ENCODE measurements around the gene TSPAN15. TPM values are rescaled to one million over a fixed set of nuclear protein-coding genes. Genes with fewer than 3 reads are reported as not detected.

Gene TSPAN15
- total and polyA plus RNA-seq, 2 donors (not counting 1 experiment from before 2014, with no cell fraction given) = 0.56 to 2.6 TPM

GRCh38 chr10:69421611-69422308 is 29.5 kb upstream of the TSPAN15 start:
- H4K20me1 ChIP-seq (ENCODE audit: control insufficient read depth, extremely low read depth, insufficient read depth, low read length) = no peaks in the 10 kb centered on the region
- peak in 1 of 2 donors; percentile 62 for DNase-seq (ENCODE audit: low read depth in 2 of 2)
- H3K36me3 ChIP-seq (ENCODE audit: control insufficient read depth, insufficient read depth, low read length) = no peaks in the 10 kb centered on the region
- peaks cover 10% of the 10 kb centered on the region for H3K27me3 ChIP-seq (ENCODE audit: control insufficient read depth, insufficient read depth, low read length)
- H3K4me2 ChIP-seq (ENCODE audit: extremely low read depth, insufficient read depth, low read length) = no peak overlapping the region
- no peaks in the 10 kb centered on the region for H3K9me3 ChIP-seq (ENCODE audit: control insufficient read depth, insufficient read depth, low read depth, low read length)
- H3K4me3 ChIP-seq (replicated peaks in 1 of 4; ENCODE audit: control extremely low read depth in 1 of 4, insufficient read depth in 1 of 4, low read depth in 3 of 4, low read length in 4 of 4) = no peak overlapping the region
- H3K4me1 ChIP-seq (ENCODE audit: control insufficient read depth, extremely low read depth, insufficient read depth, low read length) = no peaks in the 10 kb centered on the region
- TF ChIP-seq EZH2 (IDR thresholded peaks at IDR 0.05; ENCODE audit: low read length, missing control alignments) (no peak), CTCF (conservative IDR thresholded peaks at IDR 0.05 in 1 of 2, IDR thresholded peaks at IDR 0.05 in 1 of 2; ENCODE audit: low read depth in 1 of 2, low read length in 2 of 2) (no peak)
- H2AFZ ChIP-seq (ENCODE audit: low read length) = no peak overlapping the region
- no peak overlapping the region for H3K27ac ChIP-seq (ENCODE audit: insufficient read depth, low read length)
- no peaks in the 10 kb centered on the region for H3K79me2 ChIP-seq (ENCODE audit: control insufficient read depth, insufficient read depth, low read length)
- H3K9ac ChIP-seq (ENCODE audit: insufficient read depth, low read length) = no peak overlapping the region

GRCh38 chr10:69422676-69423075 is 28.6 kb upstream of the TSPAN15 start:
- Histone ChIP-seq H3K27me3 (ENCODE audit: control insufficient read depth, insufficient read depth, low read length) (peaks cover 8% of the 10 kb centered on the region), H3K27ac (ENCODE audit: insufficient read depth, low read length) (no peak overlapping the region), H3K36me3 (ENCODE audit: control insufficient read depth, insufficient read depth, low read length) (no peaks in the 10 kb centered on the region), H3K4me3 (replicated peaks in 1 of 4; ENCODE audit: control extremely low read depth in 1 of 4, insufficient read depth in 1 of 4, low read depth in 3 of 4, low read length in 4 of 4) (no peak overlapping the region), H3K9ac (ENCODE audit: insufficient read depth, low read length) (no peak overlapping the region), H4K20me1 (ENCODE audit: control insufficient read depth, extremely low read depth, insufficient read depth, low read length) (no peaks in the 10 kb centered on the region), H3K4me1 (ENCODE audit: control insufficient read depth, extremely low read depth, insufficient read depth, low read length) (no peaks in the 10 kb centered on the region), H3K79me2 (ENCODE audit: control insufficient read depth, insufficient read depth, low read length) (no peaks in the 10 kb centered on the region), H3K4me2 (ENCODE audit: extremely low read depth, insufficient read depth, low read length) (no peak overlapping the region), H3K9me3 (ENCODE audit: control insufficient read depth, insufficient read depth, low read depth, low read length) (no peaks in the 10 kb centered on the region), H2AFZ (ENCODE audit: low read length) (no peak overlapping the region)
- DNase-seq (ENCODE audit: low read depth in 2 of 2) = no peak
- no peak for TF ChIP-seq CTCF (conservative IDR thresholded peaks at IDR 0.05 in 1 of 2, IDR thresholded peaks at IDR 0.05 in 1 of 2; ENCODE audit: low read depth in 1 of 2, low read length in 2 of 2)
- no peak for TF ChIP-seq EZH2 (IDR thresholded peaks at IDR 0.05; ENCODE audit: low read length, missing control alignments)

- TF ChIP-seq EZH2 (IDR thresholded peaks at IDR 0.05; ENCODE audit: low read length, missing control alignments) (no peak), CTCF (conservative IDR thresholded peaks at IDR 0.05 in 1 of 2, IDR thresholded peaks at IDR 0.05 in 1 of 2; ENCODE audit: low read depth in 1 of 2, low read length in 2 of 2) (no peak)
- H3K27me3 ChIP-seq (ENCODE audit: control insufficient read depth, insufficient read depth, low read length) = peaks cover 8% of the 10 kb centered on the region
- no peaks in the 10 kb centered on the region for H3K36me3 ChIP-seq (ENCODE audit: control insufficient read depth, insufficient read depth, low read length)
- H2AFZ ChIP-seq (ENCODE audit: low read length) = no peak overlapping the region
- no peak overlapping the region for H3K4me2 ChIP-seq (ENCODE audit: extremely low read depth, insufficient read depth, low read length)
- no peaks in the 10 kb centered on the region for H3K9me3 ChIP-seq (ENCODE audit: control insufficient read depth, insufficient read depth, low read depth, low read length)
- no peak overlapping the region for H3K9ac ChIP-seq (ENCODE audit: insufficient read depth, low read length)
- DNase-seq (ENCODE audit: low read depth in 2 of 2) = no peak
- no peaks in the 10 kb centered on the region for H3K79me2 ChIP-seq (ENCODE audit: control insufficient read depth, insufficient read depth, low read length)
- H3K27ac ChIP-seq (ENCODE audit: insufficient read depth, low read length) = no peak overlapping the region
- no peaks in the 10 kb centered on the region for H4K20me1 ChIP-seq (ENCODE audit: control insufficient read depth, extremely low read depth, insufficient read depth, low read length)
- no peaks in the 10 kb centered on the region for H3K4me1 ChIP-seq (ENCODE audit: control insufficient read depth, extremely low read depth, insufficient read depth, low read length)
- H3K4me3 ChIP-seq (replicated peaks in 1 of 4; ENCODE audit: control extremely low read depth in 1 of 4, insufficient read depth in 1 of 4, low read depth in 3 of 4, low read length in 4 of 4) = no peak overlapping the region
Measured at GRCh38 chr10:69425041-69425440, 26.2 kb upstream of the TSPAN15 start.
